Kidney epithelial cell (primary cell): Measurements from ENCODE around the gene KLRC4. TPM values are rescaled to one million over a fixed set of nuclear protein-coding genes. Genes with fewer than 3 reads are reported as not detected.
A peak's percentile ranks its signal among the peaks of the same experiment; 100 is the strongest.
"Not testable (repeated sequence)": the region's sequence is repeated elsewhere in the genome, so short reads cannot be mapped to it uniquely, and the experiment has no call there.

ENCODE experiments used
- DNase-seq: peaks from one replicate; pipeline ENCODE4 v3.0.0-alpha.2; 2010; ENCODE audit warnings: low read depth
- H3K27me3 ChIP-seq: 2 replicates; pipeline ENCODE4 v1.6.0; 2011; ENCODE audit warnings: low read length; ENCODE audit not compliant: control insufficient read depth, insufficient read depth
- H3K36me3 ChIP-seq: 2 replicates; pipeline ENCODE4 v1.5.1; 2011; ENCODE audit warnings: low read length; ENCODE audit not compliant: control insufficient read depth, insufficient read depth
- H3K4me3 ChIP-seq: 2 replicates; pipeline ENCODE4 v1.5.1; 2011; ENCODE audit warnings: low read depth, mild to moderate bottlenecking, control low read depth, low read length
- CTCF ChIP-seq: IDR thresholded peaks from 2 replicates; pipeline ENCODE4 v1.5.1; 2011; ENCODE audit warnings: mild to moderate bottlenecking, moderate library complexity, low read length, control low read depth, inconsistent platforms; ENCODE audit not compliant: insufficient read depth, poor library complexity, severe bottlenecking
- total RNA-seq: library from RNA; depleted of rRNA; stranded (reverse); fragments of >200 nt; gene quantifications from 2 replicates; pipeline ENCODE4 v1.2.3, GENCODE V29; 2015

Gene KLRC4
- total RNA-seq, 1 donor from 2014 or later = not detected

- no peaks in the 10 kb centered on the region for H3K36me3 ChIP-seq
- no peak for TF ChIP-seq CTCF
Observed at GRCh38 chr12:10368206-10369171, 41.1 kb downstream of the KLRC4 start.

GRCh38 chr12:10367714-10368113 is 41.8 kb downstream of the KLRC4 start:
- H3K4me3 ChIP-seq, DNase-seq, H3K27me3 ChIP-seq, H3K36me3 ChIP-seq: not testable (repeated sequence)

More at GRCh38 chr12:10368206-10369171, 41.1 kb downstream of the KLRC4 start:
- no peak for DNase-seq
- no peaks in the 10 kb centered on the region for H3K27me3 ChIP-seq
- no peak overlapping the region for H3K4me3 ChIP-seq

- TF ChIP-seq CTCF = no peak
- Histone ChIP-seq H3K27me3 (no peaks in the 10 kb centered on the region), H3K4me3 (no peak overlapping the region), H3K36me3 (no peaks in the 10 kb centered on the region)
- DNase-seq = no peak
Observed at GRCh38 chr12:10366875-10367274, 42.7 kb downstream of the KLRC4 start.

GRCh38 chr12:10365696-10366405 is 43.7 kb downstream of the KLRC4 start:
- no peak for DNase-seq
- Histone ChIP-seq H3K27me3 (no peaks in the 10 kb centered on the region), H3K4me3 (peak overlapping the region; percentile 51), H3K36me3 (no peaks in the 10 kb centered on the region)
- TF ChIP-seq CTCF = peak; percentile 32

GRCh38 chr12:10364815-10365622 is 44.5 kb downstream of the KLRC4 start:
- H3K4me3 ChIP-seq = peak overlapping the region; percentile 51
- TF ChIP-seq CTCF = no peak
- no peak for DNase-seq
- H3K36me3 ChIP-seq = no peaks in the 10 kb centered on the region
- no peaks in the 10 kb centered on the region for H3K27me3 ChIP-seq
